K562 (cell line): ENCODE results near the gene SYT13. TPM values are rescaled to one million over a fixed set of nuclear protein-coding genes. Genes with fewer than 3 reads are reported as not detected.

Source experiments
- ATAC-seq: fragments of 200-7000 bp; cut with Tn5 transposase; 3 replicates; pipeline ENCODE4 v1.9.1; 2020; ENCODE audit warnings: moderate library complexity
- BruUV-seq: library from RNA; stranded (reverse); fragments of 400-500 nt; replicated peaks from 2 replicates; lab custom pipeline; 2021; lab: Mats Ljungman, UMichigan
- CTCF ChIA-PET: fragments of 300-600 bp; formaldehyde crosslinking; extraction: SDS; loops from one replicate; lab custom pipeline; 2021; ENCODE audit warnings: low intra/inter-chr PET ratio; lab: Yijun Ruan, JAX
- POLR2A ChIA-PET: fragments of 300-600, 350-650 bp; sonication (Branson Sonifier 250); formaldehyde crosslinking; extraction: SDS; loops from one replicate; lab custom pipeline; 2021; ENCODE audit warnings: antibody characterized with exemption, inconsistent platforms; lab: Yijun Ruan, JAX
- DNase-seq, 4 experiments: peaks; one replicate each; pipeline versions ENCODE4 v3.0.0 to v3.0.0-alpha.2; 2011 to 2018; ENCODE audit warnings: low spot score in 3 of 4, mixed read lengths in 3 of 4; ENCODE audit errors: extremely low read depth in 1 of 4
- FAIRE-seq: peaks from 2 replicates; lab custom pipeline; 2011; peaks lifted over from hg19 to GRCh38; lab: Jason Lieb, UNC
- H2AFZ ChIP-seq: 2 replicates; pipeline ENCODE4 v1.6.0; 2011; ENCODE audit warnings: low read depth, low read length, control low read depth, inconsistent platforms
- H3K27ac ChIP-seq: fragments of 200-600 bp; 3 replicates; pipeline ENCODE4 v1.8.0; 2011; ENCODE audit warnings: low read depth, mild to moderate bottlenecking, control low read depth, inconsistent platforms, low read length, moderate library complexity, mixed read lengths; ENCODE audit errors: extremely low read depth
- H3K27me3 ChIP-seq, 2 experiments: fragments of 300-600 bp in 1 of 2; 2 replicates in 1 of 2; 3 replicates in 1 of 2; pipeline versions ENCODE4 v1.6.0 to v1.8.0; 2011; ENCODE audit warnings: inconsistent platforms in 2 of 2, low read length in 2 of 2, mild to moderate bottlenecking in 1 of 2, mixed read lengths in 1 of 2, moderate library complexity in 1 of 2; ENCODE audit not compliant: control insufficient read depth in 2 of 2, insufficient read depth in 2 of 2
- H3K36me3 ChIP-seq: fragments of 300-600 bp; 3 replicates; pipeline ENCODE4 v1.8.0; 2011; ENCODE audit warnings: mild to moderate bottlenecking, low read length, inconsistent platforms; ENCODE audit not compliant: control insufficient read depth, insufficient read depth
- H3K4me1 ChIP-seq, 2 experiments: fragments of 200-600 bp in 1 of 2; replicated peaks in 1 of 2; 2 replicates in 1 of 2; 3 replicates in 1 of 2; pipeline versions ENCODE4 v1.5.1 to v1.8.0; 2011; ENCODE audit warnings: inconsistent platforms in 2 of 2, low read length in 2 of 2, mild to moderate bottlenecking in 1 of 2, mixed read lengths in 1 of 2, moderate library complexity in 1 of 2; ENCODE audit not compliant: control insufficient read depth in 2 of 2, insufficient read depth in 2 of 2
- H3K4me2 ChIP-seq: 2 replicates; pipeline ENCODE4 v1.6.1; 2011; ENCODE audit warnings: low read length, control low read depth, inconsistent platforms, mixed read lengths; ENCODE audit not compliant: insufficient read depth
- H3K4me3 ChIP-seq: fragments of 200-600 bp; sonication (generic), shearing (Covaris generic); 2 replicates; pipeline ENCODE4 v1.5.1; 2016; ENCODE audit warnings: control low read depth, inconsistent platforms
- H3K79me2 ChIP-seq: fragments of 200-600 bp; 3 replicates; pipeline ENCODE4 v1.8.0; 2011; ENCODE audit warnings: low read length, inconsistent platforms; ENCODE audit not compliant: control insufficient read depth, insufficient read depth
- H3K9ac ChIP-seq, 2 experiments: 2 replicates each; pipeline versions ENCODE4 v1.6.0 to v1.6.1; 2011; ENCODE audit warnings: low read depth in 2 of 2, low read length in 2 of 2, control low read depth in 1 of 2, inconsistent platforms in 1 of 2, mild to moderate bottlenecking in 1 of 2, mixed read lengths in 1 of 2; ENCODE audit not compliant: insufficient read depth in 1 of 2
- H3K9me1 ChIP-seq: one replicate; pipeline ENCODE4 v1.6.0; 2011; ENCODE audit warnings: inconsistent platforms, mild to moderate bottlenecking, low read length, moderate library complexity; ENCODE audit not compliant: control insufficient read depth, insufficient read depth
- H3K9me3 ChIP-seq: replicated peaks from 2 replicates; pipeline ENCODE4 v1.5.1; 2011; ENCODE audit warnings: low read depth, low read length, inconsistent platforms; ENCODE audit not compliant: control insufficient read depth, insufficient read depth
- H4K20me1 ChIP-seq: replicated peaks from 2 replicates; pipeline ENCODE4 v1.6.1; 2011; ENCODE audit warnings: low read length, inconsistent platforms, mixed read lengths; ENCODE audit not compliant: control insufficient read depth, insufficient read depth
- ATF1 ChIP-seq, 2 experiments: fragments of 450-650 bp in 1 of 2; IDR thresholded peaks; 2 replicates each; pipeline ENCODE4 v1.6.1; 2016; ENCODE audit warnings: missing compliant biosample characterization in 1 of 2, missing genetic modification characterization in 1 of 2
- CEBPB ChIP-seq: fragments of 450-650 bp; IDR thresholded peaks from 2 replicates; pipeline ENCODE4 v1.6.1; 2016; ENCODE audit warnings: missing genetic modification characterization, missing compliant biosample characterization
- CREM ChIP-seq: IDR thresholded peaks from 2 replicates; pipeline ENCODE4 v1.6.1; 2014; ENCODE audit warnings: antibody characterized with exemption, low read depth
- CTCF ChIP-seq, 3 experiments: IDR thresholded peaks in 2 of 3; conservative IDR thresholded peaks in 1 of 3; 2 replicates each; pipeline ENCODE4 v1.5.1; 2011 to 2012; ENCODE audit warnings: low read length in 3 of 3, mild to moderate bottlenecking in 3 of 3, control low read depth in 2 of 3, improper control_type of control experiment in 1 of 3, inconsistent platforms in 1 of 3, low read depth in 1 of 3, mixed read lengths in 1 of 3, moderate library complexity in 1 of 3; ENCODE audit not compliant: insufficient read depth in 2 of 3
- DNMT1 ChIP-seq: fragments of 450-650 bp; IDR thresholded peaks from 2 replicates; pipeline ENCODE4 v1.6.1; 2016; ENCODE audit warnings: antibody characterized with exemption, mild to moderate bottlenecking
- DPF2 ChIP-seq: fragments of 450-650 bp; IDR thresholded peaks from 2 replicates; pipeline ENCODE4 v1.6.1; 2016
- FUS ChIP-seq: fragments of 200-400 bp; formaldehyde crosslinking; optimal IDR thresholded peaks from 2 replicates; pipeline ENCODE3; 2017; ENCODE audit warnings: low read depth, low read length
- HMG20A ChIP-seq: fragments of 450-650 bp; formaldehyde crosslinking; conservative IDR thresholded peaks from 2 replicates; pipeline ENCODE4 v1.4.0; 2020; ENCODE audit warnings: mild to moderate bottlenecking, mixed read lengths
- KLF16 ChIP-seq: IDR thresholded peaks from 2 replicates; pipeline ENCODE4 v1.6.1; 2016; ENCODE audit warnings: antibody characterized with exemption
- RAD21 ChIP-seq, 2 experiments: fragments of 250-450 bp in 1 of 2; fragments of 450-650 bp in 1 of 2; sonication (Bioruptor Pico) in 1 of 2; formaldehyde crosslinking in 1 of 2; IDR thresholded peaks in 1 of 2; conservative IDR thresholded peaks in 1 of 2; 2 replicates each; pipeline versions ENCODE4 v1.4.0 to v1.8.0; 2020 to 2022; ENCODE audit warnings: mild to moderate bottlenecking in 2 of 2, moderate library complexity in 1 of 2
- THAP7 ChIP-seq: fragments of 250-450 bp; sonication (Bioruptor Pico); IDR thresholded peaks from 2 replicates; pipeline ENCODE4 v1.5.0; 2021
- ZSCAN32 ChIP-seq: fragments of 450-650 bp; formaldehyde crosslinking; IDR thresholded peaks from 2 replicates; pipeline ENCODE4 v1.4.0; 2020; ENCODE audit warnings: mild to moderate bottlenecking, moderate library complexity
- WGBS: fragments of 100-300 bp; shearing (Covaris generic); methylation state at CpG from one replicate; pipeline ENCODE4 v1.1.6; 2016; ENCODE audit warnings: low coverage, mixed read lengths; ENCODE audit not compliant: insufficient coverage; ENCODE audit errors: missing lambda C conversion rate; 5-methylcytosine and 5-hydroxymethylcytosine counted together
- in situ Hi-C: fragments of 300-500 bp; cut with MboI; formaldehyde crosslinking; loops from 4 replicates; pipeline ENCODE4 v1.15.0; 2018; ENCODE audit warnings: inconsistent platforms, mixed read lengths
- intact Hi-C: fragments of 100-400 bp; cut with micrococcal nuclease; formaldehyde crosslinking; loops from 2 replicates; pipeline ENCODE4 v1.14.2; 2022
- polyA plus RNA-seq, 8 experiments: library from polyadenylated mRNA; depleted of rRNA in 4 of 8; stranded (reverse) in 5 of 8; unstranded in 3 of 8; fragments of >200 nt; fragmentation: Nextera tagmentation in 2 of 8; fragmentation: Illumina TruSeq in 1 of 8; extraction: Ambion mirVana in 2 of 8; extraction: Trizol in 1 of 8; gene quantifications; 2 replicates each; pipeline versions ENCODE4 v1.2.1 to v1.2.3, GENCODE V29; 2011 to 2014; ENCODE audit warnings: inconsistent platforms in 1 of 8, missing spikeins in 1 of 8
- total RNA-seq, 7 experiments: library from RNA; depleted of rRNA in 6 of 7; stranded (reverse); fragments of >200 nt in 6 of 7; fragmentation: Illumina TruSeq in 2 of 7; extraction: Trizol in 2 of 7; gene quantifications; 2 replicates each; pipeline versions ENCODE4 v1.2.1 to v1.2.3, GENCODE V29; 2011 to 2021; ENCODE audit warnings: low replicate concordance in 1 of 7

Gene SYT13
- total and polyA plus RNA-seq, 9 of the 15 experiments (the other 6 are each of a cell fraction or from before 2014, with no cell fraction given): under 0.01 to 0.13 (median 0.08) TPM; not detected in 2

GRCh38 chr11:45233121-45233803, 52.9 kb downstream of the SYT13 start:
- Histone ChIP-seq H4K20me1 (no peaks in the 10 kb centered on the region; the same call in 1 of the 2 replicates), H3K4me3 (no peak overlapping the region), H3K9me3 (no peaks in the 10 kb centered on the region), H3K27ac (no peak overlapping the region), H3K36me3 (no peaks in the 10 kb centered on the region), H3K27me3 (peaks cover 2 to 7% of the 10 kb centered on the region in 2 experiments; a peak in 4 of 5 replicates), H3K79me2 (no peaks in the 10 kb centered on the region), H3K9ac (no peak overlapping the region), H3K4me1 (peaks cover 0 to 5% of the 10 kb centered on the region in 2 experiments; a peak in 1 of 5 replicates), H3K9me1 (peaks cover 3% of the 10 kb centered on the region)
- peak; percentile 88 for FAIRE-seq
- ChIA-PET POLR2A (interaction anchor here (0.5 to 0.6 kb wide), 3 partner anchors 44 to 970 kb away, joined by 3 read pairs; no protein-coding TSS in a partner anchor), CTCF (no interaction called here)
- DNase-seq: peak; percentile 67 to 86 (median 83)
- no TSS peak for BruUV-seq
- intact Hi-C loops: no loop called here
- 15% methylated on average over 13 of the region's 17 CpGs for WGBS
- ATAC-seq: peak; percentile 98
- TF ChIP-seq ZSCAN32 (CRISPR knock-in tag) (no peak), CTCF (IDR thresholded peaks at IDR 0.05 in 2 of 3, conservative IDR thresholded peaks at IDR 0.05 in 1 of 3; ENCODE audit: insufficient read depth in 2 of 3, low read depth in 1 of 3, low read length in 3 of 3) (peak; percentile 67 to 86 (median 77)), KLF16 (0 out of 2 replicates have a peak, but pooled peaks have one; percentile 15), THAP7 (CRISPR knock-in tag) (no peak), HMG20A (CRISPR knock-in tag) (no peak), CREM (0 out of 2 replicates have a peak, but pooled peaks have one; percentile 30), CEBPB (tag) (peak; percentile 31; the same call in 1 of the 2 replicates), DPF2 (no peak), DNMT1 (no peak), RAD21 (CRISPR knock-in tag; conservative IDR thresholded peaks at IDR 0.05 in 1 of 2, IDR thresholded peaks at IDR 0.05 in 1 of 2) (peak in 1 of 2 experiments; percentile 29; a peak in 1 of 4 replicates), FUS (no peak), ATF1 (CRISPR knock-in tag; IDR thresholded peaks at IDR 0.05) (no peak), ATF1 (tag; IDR thresholded peaks at IDR 0.05) (no peak)
- TF ChIP-seq, all 486 proteins: peak for 5
- H2AFZ ChIP-seq: no peak overlapping the region
- in situ Hi-C loops: no loop called here
- no peak overlapping the region for H3K4me2 ChIP-seq
